ENCODE results near the gene NLRC3. TPM values are rescaled to one million over a fixed set of nuclear protein-coding genes. Genes with fewer than 3 reads are reported as not detected.

Gene NLRC3
- total RNA-seq, 2 donors from 2014 or later: 2.5 to 3.7 TPM

- Histone ChIP-seq H3K9me3 (no peaks in the 10 kb centered on the region), H3K27me3 (replicated peaks; ENCODE audit: insufficient read depth) (no peaks in the 10 kb centered on the region), H3K4me1 (ENCODE audit: control insufficient read depth in 1 of 2, low read depth in 2 of 2) (peaks cover 13 to 21% of the 10 kb centered on the region in 2 donors), H3K4me3 (no peak overlapping the region), H3K27ac (no peak overlapping the region), H3K36me3 (peaks cover 9% of the 10 kb centered on the region)
- DNase-seq (ENCODE audit: low spot score) (no peak), ATAC-seq (ENCODE audit: insufficient number of reproducible peaks, low FRiP score, low read depth) (no peak)
- no peak for TF ChIP-seq CTCF (IDR thresholded peaks at IDR 0.05)
Measured at GRCh38 chr16:3608069-3608468, 30.9 kb upstream of the NLRC3 start.

- DNase-seq (ENCODE audit: low spot score): no peak
- Histone ChIP-seq H3K9me3 (no peaks in the 10 kb centered on the region), H3K27ac (no peak overlapping the region), H3K4me1 (ENCODE audit: control insufficient read depth in 1 of 2, low read depth in 2 of 2) (peaks cover 12 to 16% of the 10 kb centered on the region in 2 donors), H3K36me3 (peaks cover 9% of the 10 kb centered on the region), H3K27me3 (replicated peaks; ENCODE audit: insufficient read depth) (no peaks in the 10 kb centered on the region), H3K4me3 (no peak overlapping the region)
- ATAC-seq (ENCODE audit: insufficient number of reproducible peaks, low FRiP score, low read depth): no peak
- no peak for TF ChIP-seq CTCF (IDR thresholded peaks at IDR 0.05)
Measured at GRCh38 chr16:3607634-3608033, 30.4 kb upstream of the NLRC3 start.

- TF ChIP-seq CTCF (IDR thresholded peaks at IDR 0.05): no peak
- Histone ChIP-seq H3K9me3 (no peaks in the 10 kb centered on the region), H3K27me3 (replicated peaks; ENCODE audit: insufficient read depth) (no peaks in the 10 kb centered on the region), H3K27ac (no peak overlapping the region), H3K4me1 (ENCODE audit: control insufficient read depth in 1 of 2, low read depth in 2 of 2) (peaks cover 8 to 12% of the 10 kb centered on the region in 2 donors), H3K36me3 (peaks cover 9% of the 10 kb centered on the region), H3K4me3 (no peak overlapping the region)
- DNase-seq (ENCODE audit: low spot score) (no peak), ATAC-seq (ENCODE audit: insufficient number of reproducible peaks, low FRiP score, low read depth) (no peak)
Measured at GRCh38 chr16:3607161-3607560, 30.0 kb upstream of the NLRC3 start.

GRCh38 chr16:3606441-3606840, 29.2 kb upstream of the NLRC3 start:
- no peak overlapping the region for H3K4me3 ChIP-seq
- H3K36me3 ChIP-seq: peaks cover 11% of the 10 kb centered on the region
- no peaks in the 10 kb centered on the region for H3K9me3 ChIP-seq
- TF ChIP-seq CTCF (IDR thresholded peaks at IDR 0.05): no peak
- no peak for ATAC-seq (ENCODE audit: insufficient number of reproducible peaks, low FRiP score, low read depth)
- H3K27me3 ChIP-seq (replicated peaks; ENCODE audit: insufficient read depth): no peaks in the 10 kb centered on the region
- no peak for DNase-seq (ENCODE audit: low spot score)
- peaks cover 8 to 10% of the 10 kb centered on the region in 2 donors for H3K4me1 ChIP-seq (ENCODE audit: control insufficient read depth in 1 of 2, low read depth in 2 of 2)
- H3K27ac ChIP-seq: no peak overlapping the region

- DNase-seq (ENCODE audit: low spot score) (no peak), ATAC-seq (ENCODE audit: insufficient number of reproducible peaks, low FRiP score, low read depth) (no peak)
- Histone ChIP-seq H3K27ac (no peak overlapping the region), H3K4me3 (no peak overlapping the region), H3K9me3 (no peaks in the 10 kb centered on the region), H3K4me1 (ENCODE audit: control insufficient read depth in 1 of 2, low read depth in 2 of 2) (no peaks in the 10 kb centered on the region), H3K36me3 (peaks cover 14% of the 10 kb centered on the region), H3K27me3 (replicated peaks; ENCODE audit: insufficient read depth) (no peaks in the 10 kb centered on the region)
- TF ChIP-seq CTCF (IDR thresholded peaks at IDR 0.05): no peak
Measured at GRCh38 chr16:3602320-3602653, 25.1 kb upstream of the NLRC3 start.
